NT2/D1 (cell line): ENCODE data around the gene FSHR.

Experiments
- SUZ12 ChIP-seq: IDR thresholded peaks from 2 replicates; pipeline ENCODE4 v1.6.1; 2011; ENCODE audit not compliant: insufficient read length, insufficient read depth; ENCODE audit errors: extremely low read depth
- YY1 ChIP-seq: IDR thresholded peaks from 2 replicates; pipeline ENCODE4 v1.6.1; 2011; ENCODE audit not compliant: insufficient read length, insufficient read depth
- ZNF274 ChIP-seq: IDR thresholded peaks from 2 replicates; pipeline ENCODE4 v1.6.1; 2011; ENCODE audit warnings: mild to moderate bottlenecking, low read depth, low read length

DNA sequence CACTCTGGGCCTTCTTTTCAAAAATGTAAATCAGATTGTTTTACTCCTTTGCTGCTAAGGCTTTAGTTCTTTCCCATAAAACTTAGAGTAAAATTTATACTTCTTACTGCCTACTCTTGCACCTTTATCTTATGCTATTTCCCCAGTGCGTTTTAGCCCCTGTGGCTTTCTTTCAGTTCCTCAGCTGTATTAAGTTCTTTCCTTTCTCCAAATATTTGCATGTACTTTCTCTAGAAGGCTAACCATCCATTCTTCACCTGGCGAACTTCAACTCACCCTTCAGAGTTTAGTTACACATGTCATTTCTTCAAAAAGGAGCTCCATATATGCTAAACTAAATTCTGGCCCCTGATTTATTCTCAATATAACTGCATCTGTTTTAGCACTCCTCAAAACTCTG, 160.7 kb downstream of the FSHR start:
- TF ChIP-seq ZNF274 = no peak
- TF ChIP-seq YY1 = no peak
- no peak for TF ChIP-seq SUZ12
